ENCODE measurements around the gene ARID3A. TPM values are rescaled to one million over a fixed set of nuclear protein-coding genes. Genes with fewer than 3 reads are reported as not detected.

ARID3A gene
- total and polyA plus RNA-seq, 2 of the 13 experiments (the other 11 are each of a cell fraction or from before 2014, with no cell fraction given) = 71.3 to 77.9 TPM

DNA sequence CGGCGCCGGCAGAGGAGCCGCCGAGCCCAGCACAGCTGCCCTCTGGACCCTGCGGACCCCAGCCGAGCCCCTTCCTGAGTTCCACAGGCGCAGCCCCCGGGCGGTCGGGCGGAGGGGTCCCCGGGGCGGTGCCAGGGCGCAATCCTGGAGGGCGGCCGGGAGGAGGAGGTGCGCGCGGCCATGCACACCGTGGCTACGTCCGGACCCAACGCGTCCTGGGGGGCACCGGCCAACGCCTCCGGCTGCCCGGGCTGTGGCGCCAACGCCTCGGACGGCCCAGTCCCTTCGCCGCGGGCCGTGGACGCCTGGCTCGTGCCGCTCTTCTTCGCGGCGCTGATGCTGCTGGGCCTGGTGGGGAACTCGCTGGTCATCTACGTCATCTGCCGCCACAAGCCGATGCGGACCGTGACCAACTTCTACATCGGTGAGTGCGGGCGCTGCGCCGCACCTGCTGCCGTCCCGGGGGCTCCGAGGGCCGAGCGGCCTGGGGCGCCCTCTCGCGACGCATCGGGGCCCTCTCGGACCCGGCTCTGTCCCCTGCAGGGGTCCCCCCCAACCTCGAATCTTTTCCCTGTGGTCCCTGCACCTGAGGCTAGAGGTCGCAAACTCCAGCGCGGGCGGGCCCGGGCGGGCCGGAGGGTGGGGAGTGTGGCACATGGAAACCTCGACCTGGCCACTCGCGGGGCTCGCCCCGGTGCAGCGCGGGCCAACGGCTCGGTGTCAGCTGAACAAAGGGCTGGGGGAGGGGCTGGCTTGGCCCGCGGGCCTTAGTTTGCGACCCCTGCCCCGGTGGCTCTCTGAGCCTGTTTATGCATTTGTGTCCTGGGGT, 8.3 kb upstream of the ARID3A start, which contains the start of gene KISS1R (continued):
- TF ChIP-seq, protein P1, sequence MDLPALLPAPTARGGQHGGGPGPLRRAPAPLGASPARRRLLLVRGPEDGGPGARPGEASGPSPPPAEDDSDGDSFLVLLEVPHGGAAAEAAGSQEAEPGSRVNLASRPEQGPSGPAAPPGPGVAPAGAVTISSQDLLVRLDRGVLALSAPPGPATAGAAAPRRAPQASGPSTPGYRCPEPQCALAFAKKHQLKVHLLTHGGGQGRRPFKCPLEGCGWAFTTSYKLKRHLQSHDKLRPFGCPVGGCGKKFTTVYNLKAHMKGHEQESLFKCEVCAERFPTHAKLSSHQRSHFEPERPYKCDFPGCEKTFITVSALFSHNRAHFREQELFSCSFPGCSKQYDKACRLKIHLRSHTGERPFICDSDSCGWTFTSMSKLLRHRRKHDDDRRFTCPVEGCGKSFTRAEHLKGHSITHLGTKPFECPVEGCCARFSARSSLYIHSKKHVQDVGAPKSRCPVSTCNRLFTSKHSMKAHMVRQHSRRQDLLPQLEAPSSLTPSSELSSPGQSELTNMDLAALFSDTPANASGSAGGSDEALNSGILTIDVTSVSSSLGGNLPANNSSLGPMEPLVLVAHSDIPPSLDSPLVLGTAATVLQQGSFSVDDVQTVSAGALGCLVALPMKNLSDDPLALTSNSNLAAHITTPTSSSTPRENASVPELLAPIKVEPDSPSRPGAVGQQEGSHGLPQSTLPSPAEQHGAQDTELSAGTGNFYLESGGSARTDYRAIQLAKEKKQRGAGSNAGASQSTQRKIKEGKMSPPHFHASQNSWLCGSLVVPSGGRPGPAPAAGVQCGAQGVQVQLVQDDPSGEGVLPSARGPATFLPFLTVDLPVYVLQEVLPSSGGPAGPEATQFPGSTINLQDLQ (CRISPR knock-in tag; IDR thresholded peaks at IDR 0.05) = 0 out of 2 replicates have a peak, but pooled peaks have one; percentile 85
- TF ChIP-seq FOSL1 (CRISPR knock-in tag; IDR thresholded peaks at IDR 0.05; ENCODE audit: borderline replicate concordance) (0 out of 2 replicates have a peak, but pooled peaks have one; percentile 38), HNRNPK (IDR thresholded peaks at IDR 0.05; ENCODE audit: low read depth, low read length, poor library complexity, severe bottlenecking) (peak; percentile 74), ZNF605 (CRISPR knock-in tag; IDR thresholded peaks at IDR 0.05) (peak; percentile 83), ZKSCAN1 (IDR thresholded peaks at IDR 0.05; ENCODE audit: low read length) (no peak), LCORL (IDR thresholded peaks at IDR 0.05) (no peak), LCORL (CRISPR knock-in tag; IDR thresholded peaks at IDR 0.05) (peak; percentile 74), NR2C2 (CRISPR knock-in tag; IDR thresholded peaks at IDR 0.05; ENCODE audit: borderline replicate concordance) (no peak), ZMYM3 (CRISPR knock-in tag; IDR thresholded peaks at IDR 0.05) (0 out of 2 replicates have a peak, but pooled peaks have one; percentile 12), SATB2 (CRISPR knock-in tag; IDR thresholded peaks at IDR 0.05) (no peak), YEATS4 (CRISPR knock-in tag; IDR thresholded peaks at IDR 0.05; ENCODE audit: borderline replicate concordance) (peak; percentile 74), ZNF564 (CRISPR knock-in tag; IDR thresholded peaks at IDR 0.05) (peak; percentile 99), FOXJ3 (CRISPR knock-in tag; IDR thresholded peaks at IDR 0.05; ENCODE audit: borderline replicate concordance) (0 out of 2 replicates have a peak, but pooled peaks have one; percentile 31), ZNF263 (CRISPR knock-in tag; IDR thresholded peaks at IDR 0.05) (peak; percentile 78), ZBTB38 (CRISPR knock-in tag; IDR thresholded peaks at IDR 0.05) (peak; percentile 90)
- TF ChIP-seq, protein P2, sequence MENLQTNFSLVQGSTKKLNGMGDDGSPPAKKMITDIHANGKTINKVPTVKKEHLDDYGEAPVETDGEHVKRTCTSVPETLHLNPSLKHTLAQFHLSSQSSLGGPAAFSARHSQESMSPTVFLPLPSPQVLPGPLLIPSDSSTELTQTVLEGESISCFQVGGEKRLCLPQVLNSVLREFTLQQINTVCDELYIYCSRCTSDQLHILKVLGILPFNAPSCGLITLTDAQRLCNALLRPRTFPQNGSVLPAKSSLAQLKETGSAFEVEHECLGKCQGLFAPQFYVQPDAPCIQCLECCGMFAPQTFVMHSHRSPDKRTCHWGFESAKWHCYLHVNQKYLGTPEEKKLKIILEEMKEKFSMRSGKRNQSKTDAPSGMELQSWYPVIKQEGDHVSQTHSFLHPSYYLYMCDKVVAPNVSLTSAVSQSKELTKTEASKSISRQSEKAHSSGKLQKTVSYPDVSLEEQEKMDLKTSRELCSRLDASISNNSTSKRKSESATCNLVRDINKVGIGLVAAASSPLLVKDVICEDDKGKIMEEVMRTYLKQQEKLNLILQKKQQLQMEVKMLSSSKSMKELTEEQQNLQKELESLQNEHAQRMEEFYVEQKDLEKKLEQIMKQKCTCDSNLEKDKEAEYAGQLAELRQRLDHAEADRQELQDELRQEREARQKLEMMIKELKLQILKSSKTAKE (CRISPR knock-in tag; IDR thresholded peaks at IDR 0.05; ENCODE audit: borderline replicate concordance) = peak; percentile 30; the same call in 1 of the 2 replicates
- TF ChIP-seq, protein P3, sequence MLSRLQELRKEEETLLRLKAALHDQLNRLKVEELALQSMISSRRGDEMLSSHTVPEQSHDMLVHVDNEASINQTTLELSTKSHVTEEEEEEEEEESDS (CRISPR knock-in tag; IDR thresholded peaks at IDR 0.05; ENCODE audit: borderline replicate concordance) = peak; percentile 87; the same call in 1 of the 2 replicates
- TF ChIP-seq, protein P4, sequence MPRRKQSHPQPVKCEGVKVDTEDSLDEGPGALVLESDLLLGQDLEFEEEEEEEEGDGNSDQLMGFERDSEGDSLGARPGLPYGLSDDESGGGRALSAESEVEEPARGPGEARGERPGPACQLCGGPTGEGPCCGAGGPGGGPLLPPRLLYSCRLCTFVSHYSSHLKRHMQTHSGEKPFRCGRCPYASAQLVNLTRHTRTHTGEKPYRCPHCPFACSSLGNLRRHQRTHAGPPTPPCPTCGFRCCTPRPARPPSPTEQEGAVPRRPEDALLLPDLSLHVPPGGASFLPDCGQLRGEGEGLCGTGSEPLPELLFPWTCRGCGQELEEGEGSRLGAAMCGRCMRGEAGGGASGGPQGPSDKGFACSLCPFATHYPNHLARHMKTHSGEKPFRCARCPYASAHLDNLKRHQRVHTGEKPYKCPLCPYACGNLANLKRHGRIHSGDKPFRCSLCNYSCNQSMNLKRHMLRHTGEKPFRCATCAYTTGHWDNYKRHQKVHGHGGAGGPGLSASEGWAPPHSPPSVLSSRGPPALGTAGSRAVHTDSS (CRISPR knock-in tag; conservative IDR thresholded peaks at IDR 0.05) = 0 out of 2 replicates have a peak, but pooled peaks have one; percentile 47

All from HepG2 (cell line).